GM23338 (cell line): ENCODE results near the gene IGDCC3. TPM values are rescaled to one million over a fixed set of nuclear protein-coding genes. Genes with fewer than 3 reads are reported as not detected.

Source experiments
- ATAC-seq: fragments of 200-7000 bp; cut with Tn5 transposase; 3 replicates; pipeline ENCODE4 v1.9.1; 2020
- DNase-seq: peaks from one replicate; pipeline ENCODE4 v3.0.0-alpha.2; 2015; ENCODE audit warnings: low spot score
- H2AFZ ChIP-seq: fragments of 200-600 bp; sonication (generic); 2 replicates; pipeline ENCODE4 v1.8.0; 2016; ENCODE audit warnings: antibody characterized with exemption, mild to moderate bottlenecking, moderate library complexity
- H3F3A ChIP-seq: fragments of 200-600 bp; sonication (generic); replicated peaks from 2 replicates; pipeline ENCODE4 v1.8.0; 2017; ENCODE audit warnings: antibody characterized with exemption, mixed run types, low read depth
- H3K27ac ChIP-seq: fragments of 200-600 bp; sonication (generic); 2 replicates; pipeline ENCODE4 v1.6.1; 2016; ENCODE audit warnings: low read depth
- H3K27me3 ChIP-seq: fragments of 200-600 bp; sonication (generic); 2 replicates; pipeline ENCODE4 v1.8.0; 2016; ENCODE audit warnings: mild to moderate bottlenecking, mixed run types, moderate library complexity; ENCODE audit not compliant: insufficient read depth
- H3K36me3 ChIP-seq: fragments of 200-600 bp; sonication (generic); 2 replicates; pipeline ENCODE4 v1.8.0; 2016; ENCODE audit warnings: mild to moderate bottlenecking; ENCODE audit not compliant: insufficient read depth
- H3K4me1 ChIP-seq: fragments of 200-600 bp; sonication (generic); 2 replicates; pipeline ENCODE4 v1.8.0; 2016; ENCODE audit warnings: mild to moderate bottlenecking, moderate library complexity; ENCODE audit not compliant: insufficient read depth
- H3K4me2 ChIP-seq: fragments of 200-600 bp; sonication (generic); 2 replicates; pipeline ENCODE4 v1.7.1; 2017; ENCODE audit warnings: mixed run types
- H3K4me3 ChIP-seq: fragments of 200-600 bp; sonication (generic); 2 replicates; pipeline ENCODE4 v1.6.1; 2016; ENCODE audit warnings: mixed run types
- H3K79me2 ChIP-seq: fragments of 200-600 bp; sonication (generic); replicated peaks from 2 replicates; pipeline ENCODE4 v1.8.0; 2017; ENCODE audit warnings: mild to moderate bottlenecking; ENCODE audit not compliant: insufficient read depth
- H3K9me2 ChIP-seq: fragments of 200-600 bp; sonication (generic); 2 replicates; pipeline ENCODE4 v1.8.0; 2017; ENCODE audit not compliant: insufficient read depth
- H4K20me1 ChIP-seq: fragments of 200-600 bp; sonication (generic); replicated peaks from 2 replicates; pipeline ENCODE4 v1.8.0; 2017; ENCODE audit warnings: mild to moderate bottlenecking; ENCODE audit not compliant: insufficient read depth
- H3K27ac Mint-ChIP-seq: 2 replicates; pipeline ENCODE4 v1.8.0; 2020; ENCODE audit warnings: inconsistent platforms, mild to moderate bottlenecking, moderate library complexity, mixed read lengths
- H3K27me3 Mint-ChIP-seq: 3 replicates; pipeline ENCODE4 v1.8.0; 2022; ENCODE audit warnings: low read depth, mild to moderate bottlenecking, moderate library complexity, mixed read lengths, inconsistent platforms; ENCODE audit not compliant: insufficient read depth, poor library complexity
- H3K36me3 Mint-ChIP-seq: 3 replicates; pipeline ENCODE4 v1.8.0; 2021; ENCODE audit warnings: low read depth, mild to moderate bottlenecking, inconsistent platforms, moderate library complexity, mixed read lengths
- H3K4me1 Mint-ChIP-seq: 3 replicates; pipeline ENCODE4 v1.8.0; 2020; ENCODE audit warnings: mild to moderate bottlenecking, inconsistent platforms, mixed read lengths
- H3K4me3 Mint-ChIP-seq: 3 replicates; pipeline ENCODE4 v1.8.0; 2021; ENCODE audit warnings: moderate library complexity, mild to moderate bottlenecking, inconsistent platforms, mixed read lengths
- H3K9me3 Mint-ChIP-seq: 3 replicates; pipeline ENCODE4 v1.8.0; 2020; ENCODE audit warnings: moderate library complexity, mild to moderate bottlenecking, inconsistent platforms, mixed read lengths
- CREB1 ChIP-seq: fragments of 250-450 bp; sonication (Bioruptor Pico); IDR thresholded peaks from 2 replicates; pipeline ENCODE4 v1.5.0; 2020; ENCODE audit warnings: low read depth, mild to moderate bottlenecking, moderate library complexity
- CTCF ChIP-seq, 2 experiments: fragments of 200-600 bp in 1 of 2; sonication (generic) in 1 of 2; conservative IDR thresholded peaks; 2 replicates each; pipeline versions ENCODE4 v1.5.1 to v1.6.1; 2016 to 2017; ENCODE audit warnings: antibody characterized with exemption in 2 of 2, low read depth in 2 of 2, mild to moderate bottlenecking in 2 of 2, moderate library complexity in 1 of 2
- ETS1 ChIP-seq: IDR thresholded peaks from 2 replicates; pipeline ENCODE4 v1.6.1; 2016; ENCODE audit warnings: antibody characterized with exemption
- EZH2 ChIP-seq: fragments of 200-600 bp; sonication (generic); IDR thresholded peaks from one replicate; pipeline ENCODE4 v1.8.0; 2017; ENCODE audit warnings: antibody characterized with exemption, mild to moderate bottlenecking, low read depth; ENCODE audit not compliant: unreplicated experiment
- EZH2phosphoT487 ChIP-seq: fragments of 200-600 bp; sonication (generic); IDR thresholded peaks from one replicate; pipeline ENCODE4 v1.8.1; 2018; ENCODE audit warnings: antibody characterized with exemption; ENCODE audit not compliant: unreplicated experiment
- JUNB ChIP-seq: IDR thresholded peaks from one replicate; pipeline ENCODE4 v1.6.1; 2016; ENCODE audit warnings: antibody characterized with exemption; ENCODE audit not compliant: unreplicated experiment
- NANOG ChIP-seq: IDR thresholded peaks from 2 replicates; pipeline ENCODE4 v1.6.1; 2016; ENCODE audit warnings: antibody characterized with exemption, borderline replicate concordance
- POLR2AphosphoS5 ChIP-seq: IDR thresholded peaks from 2 replicates; pipeline ENCODE4 v1.6.1; 2016; ENCODE audit warnings: antibody characterized with exemption, low read depth
- REST ChIP-seq: IDR thresholded peaks from one replicate; pipeline ENCODE4 v1.6.1; 2018; ENCODE audit warnings: antibody characterized with exemption; ENCODE audit not compliant: unreplicated experiment
- STAT1 ChIP-seq: IDR thresholded peaks from one replicate; pipeline ENCODE4 v1.6.1; 2016; ENCODE audit warnings: antibody characterized with exemption; ENCODE audit not compliant: unreplicated experiment
- ZNF114 ChIP-seq: fragments of 250-450 bp; sonication (Bioruptor Pico); IDR thresholded peaks from 2 replicates; pipeline ENCODE4 v1.5.0; 2020; ENCODE audit warnings: mild to moderate bottlenecking, moderate library complexity
- ZNF331 ChIP-seq: fragments of 250-450 bp; sonication (Bioruptor Pico); IDR thresholded peaks from 2 replicates; pipeline ENCODE4 v1.5.0; 2020; ENCODE audit warnings: low read depth, mild to moderate bottlenecking, moderate library complexity
- ZNF462 ChIP-seq: fragments of 250-450 bp; sonication (Bioruptor Pico); IDR thresholded peaks from 2 replicates; pipeline ENCODE4 v1.5.0; 2020; ENCODE audit warnings: mild to moderate bottlenecking, moderate library complexity
- polyA plus RNA-seq: library from polyadenylated mRNA; unstranded; fragments of >200 nt; fragmentation: Nextera tagmentation; extraction: Ambion mirVana; gene quantifications from 2 replicates; pipeline ENCODE4 v1.2.1, GENCODE V29; 2016
- total RNA-seq: library from RNA; depleted of rRNA; stranded (reverse); fragments of >200 nt; shearing (Covaris generic); gene quantifications from 2 replicates; pipeline ENCODE4 v1.2.3, GENCODE V29; 2014

Gene IGDCC3
- total and polyA plus RNA-seq, 2 experiments from 2014 or later, result 15.3 to 30.7 TPM

GRCh38 chr15:65312400-65312916 is 65.3 kb downstream of the IGDCC3 start:
- TF ChIP-seq POLR2AphosphoS5 (no peak), ZNF114 (no peak), NANOG (no peak), EZH2 (no peak), CTCF (conservative IDR thresholded peaks at IDR 0.05; ENCODE audit: low read depth in 2 of 2) (no peak), JUNB (no peak), ETS1 (no peak), EZH2phosphoT487 (no peak), ZNF331 (CRISPR knock-in tag) (no peak), STAT1 (no peak), REST (no peak), ZNF462 (CRISPR knock-in tag) (no peak), CREB1 (CRISPR knock-in tag) (no peak)
- Histone ChIP-seq H3K27me3 (no peaks in the 10 kb centered on the region), H3K4me2 (no peak overlapping the region), H3F3A (no peaks in the 10 kb centered on the region), H3K27ac (no peak overlapping the region), H3K9me2 (no peaks in the 10 kb centered on the region), H3K79me2 (no peaks in the 10 kb centered on the region), H3K4me1 (peaks cover 13% of the 10 kb centered on the region), H3K4me3 (no peak overlapping the region), H3K36me3 (no peaks in the 10 kb centered on the region), H2AFZ (peak overlapping the region; percentile 54), H4K20me1 (no peaks in the 10 kb centered on the region)
- no peaks in the 10 kb centered on the region for H3K36me3 Mint-ChIP-seq
- H3K27me3 Mint-ChIP-seq, result peaks cover 8% of the 10 kb centered on the region
- H3K27ac Mint-ChIP-seq, result no peak overlapping the region
- DNase-seq (no peak), ATAC-seq (no peak)
- H3K4me3 Mint-ChIP-seq, result no peak overlapping the region
- peaks cover 19% of the 10 kb centered on the region for H3K4me1 Mint-ChIP-seq
- no peaks in the 10 kb centered on the region for H3K9me3 Mint-ChIP-seq
